Fibroblast of skin of back (primary cell): ENCODE data around the gene NDST1.

Experiments
- DNase-seq: peaks from one replicate; pipeline ENCODE4 v3.0.0-alpha.2; 2013

NDST1 gene

GRCh38 chr5:150571836-150572235 lies 63.9 kb downstream of the NDST1 start:
- no peak for DNase-seq

DNA sequence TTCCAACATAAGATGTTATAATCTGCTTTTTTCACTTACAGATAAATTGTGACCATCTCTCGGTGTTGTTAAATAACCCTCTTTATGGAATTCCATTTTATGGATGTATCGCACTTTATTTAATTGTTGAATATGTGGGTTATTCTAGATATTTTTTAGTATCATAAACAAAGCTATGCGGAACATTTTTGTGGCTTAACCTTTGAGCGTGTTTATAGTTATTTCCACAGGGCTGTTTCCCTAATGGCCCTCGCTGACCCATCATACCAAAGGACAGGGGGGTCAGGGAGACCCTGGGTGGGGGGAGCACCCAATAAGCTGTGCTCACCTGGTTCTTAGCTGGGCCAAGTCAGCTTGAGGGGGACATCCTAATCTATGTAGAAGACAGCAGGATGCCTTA lies 65.3 kb downstream of the NDST1 start:
- DNase-seq = no peak

DNA sequence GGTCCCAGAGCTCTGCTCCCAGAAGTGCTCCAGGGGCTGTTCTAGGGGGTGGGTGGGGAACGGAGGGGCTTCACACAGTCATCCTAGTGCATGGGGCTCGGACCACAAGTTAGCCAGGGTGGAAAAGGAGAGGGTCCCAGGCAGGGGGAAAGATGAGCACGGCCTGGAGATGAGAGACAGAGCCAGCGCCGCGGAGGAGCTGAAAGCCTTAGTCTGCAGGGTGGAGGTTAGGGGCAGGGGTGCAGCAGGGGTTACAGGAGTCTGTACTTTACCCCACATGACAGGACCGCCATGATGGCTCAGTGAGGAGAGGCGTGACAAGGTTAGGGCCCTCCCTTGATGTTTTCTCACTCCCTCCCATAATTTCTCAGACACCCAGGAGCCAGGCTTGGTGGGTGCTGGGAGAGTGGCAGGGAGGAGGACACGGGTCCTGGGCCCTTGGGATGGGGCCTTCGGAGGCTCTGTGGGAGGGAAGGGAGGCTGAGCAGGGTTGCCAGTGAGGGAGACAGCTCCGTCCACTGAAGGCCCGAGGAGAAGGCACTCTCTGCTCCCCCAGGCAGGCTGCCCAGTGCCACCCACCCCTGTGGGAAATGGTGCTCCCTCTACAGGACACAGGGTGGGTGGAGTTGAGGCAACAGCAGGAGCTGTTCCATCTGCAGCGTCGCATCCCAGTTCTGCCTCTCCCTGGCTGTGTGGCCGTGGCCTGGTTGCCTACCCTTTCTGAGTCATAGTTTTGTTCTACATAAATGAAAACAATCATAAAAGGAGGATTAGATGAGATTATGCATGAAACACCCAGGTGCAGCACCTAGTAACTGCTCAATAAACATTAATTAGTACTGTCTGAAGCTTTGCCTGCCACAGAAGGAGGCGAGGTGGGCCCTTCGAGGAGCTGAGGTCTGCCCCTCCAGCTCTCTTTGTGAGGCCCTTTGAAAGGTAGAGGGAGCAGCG lies 66.2 kb downstream of the NDST1 start:
- no peak for DNase-seq

DNA sequence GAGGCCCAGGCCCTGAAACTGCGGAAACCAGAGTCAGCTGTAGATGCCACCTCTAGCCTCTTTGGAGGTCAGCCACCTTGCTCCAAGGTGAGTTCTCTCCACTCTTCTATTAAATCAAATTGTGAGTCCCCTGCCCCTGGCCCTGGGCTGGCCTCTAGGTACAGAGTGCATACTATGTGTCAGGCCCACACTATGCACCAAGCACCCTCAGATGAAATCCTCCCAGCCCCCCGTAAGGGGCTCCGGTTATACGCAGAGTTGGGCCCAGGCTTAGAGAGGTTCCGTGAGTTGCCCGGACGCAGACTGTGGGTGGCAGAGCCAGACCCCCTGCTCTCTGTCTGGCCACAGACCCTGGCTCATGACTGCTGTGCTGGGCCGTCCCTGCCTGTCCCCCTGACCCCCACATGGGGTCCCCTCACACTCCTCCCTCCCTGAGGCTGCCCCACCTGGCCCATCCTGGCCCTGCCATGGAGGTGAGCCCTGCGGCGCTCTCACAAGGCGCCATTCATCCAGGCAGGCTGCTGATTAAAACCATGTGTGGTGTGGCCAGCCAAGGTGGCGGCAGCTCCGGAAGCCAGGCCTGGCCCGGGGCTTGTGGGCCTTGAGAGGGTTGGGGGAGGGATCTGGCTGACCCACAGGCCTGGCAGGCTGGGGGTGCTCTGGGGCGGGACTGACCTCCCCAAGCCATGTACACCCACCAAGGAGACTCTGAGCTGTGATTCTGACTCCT lies 67.1 kb downstream of the NDST1 start:
- no peak for DNase-seq

GRCh38 chr5:150575745-150576448 lies 68.0 kb downstream of the NDST1 start:
- DNase-seq = no peak

DNA sequence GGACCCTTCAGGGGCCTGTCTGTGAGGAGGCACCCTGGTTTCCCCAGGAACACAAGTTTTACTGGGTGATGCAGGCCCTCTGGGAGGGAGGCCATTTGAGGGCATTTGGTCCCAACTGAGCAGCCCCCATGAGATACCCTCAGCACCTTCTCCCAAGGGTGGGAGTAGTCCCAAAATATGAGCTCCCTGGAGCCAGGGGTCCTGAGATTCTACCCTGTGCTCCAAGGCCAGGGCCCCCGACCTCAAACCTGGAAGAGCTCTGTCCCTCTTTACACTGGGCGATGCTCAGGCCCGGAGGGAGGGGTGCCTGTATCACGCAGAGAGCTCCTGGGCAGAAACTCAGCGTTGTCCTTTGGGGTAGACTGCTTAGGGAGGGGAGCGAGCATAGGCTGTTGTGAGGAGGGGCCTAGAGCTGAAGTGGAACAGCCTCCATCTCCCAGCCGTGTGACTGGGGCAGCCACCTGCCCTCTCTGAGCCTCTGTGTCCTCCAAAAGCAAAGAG lies 68.6 kb downstream of the NDST1 start:
- DNase-seq = no peak

- DNase-seq = no peak
These were observed 69.6 kb downstream of the NDST1 start for GRCh38 chr5:150577378-150578139.

- no peak for DNase-seq
These were observed 71.0 kb downstream of the NDST1 start for GRCh38 chr5:150578781-150579461.

DNA sequence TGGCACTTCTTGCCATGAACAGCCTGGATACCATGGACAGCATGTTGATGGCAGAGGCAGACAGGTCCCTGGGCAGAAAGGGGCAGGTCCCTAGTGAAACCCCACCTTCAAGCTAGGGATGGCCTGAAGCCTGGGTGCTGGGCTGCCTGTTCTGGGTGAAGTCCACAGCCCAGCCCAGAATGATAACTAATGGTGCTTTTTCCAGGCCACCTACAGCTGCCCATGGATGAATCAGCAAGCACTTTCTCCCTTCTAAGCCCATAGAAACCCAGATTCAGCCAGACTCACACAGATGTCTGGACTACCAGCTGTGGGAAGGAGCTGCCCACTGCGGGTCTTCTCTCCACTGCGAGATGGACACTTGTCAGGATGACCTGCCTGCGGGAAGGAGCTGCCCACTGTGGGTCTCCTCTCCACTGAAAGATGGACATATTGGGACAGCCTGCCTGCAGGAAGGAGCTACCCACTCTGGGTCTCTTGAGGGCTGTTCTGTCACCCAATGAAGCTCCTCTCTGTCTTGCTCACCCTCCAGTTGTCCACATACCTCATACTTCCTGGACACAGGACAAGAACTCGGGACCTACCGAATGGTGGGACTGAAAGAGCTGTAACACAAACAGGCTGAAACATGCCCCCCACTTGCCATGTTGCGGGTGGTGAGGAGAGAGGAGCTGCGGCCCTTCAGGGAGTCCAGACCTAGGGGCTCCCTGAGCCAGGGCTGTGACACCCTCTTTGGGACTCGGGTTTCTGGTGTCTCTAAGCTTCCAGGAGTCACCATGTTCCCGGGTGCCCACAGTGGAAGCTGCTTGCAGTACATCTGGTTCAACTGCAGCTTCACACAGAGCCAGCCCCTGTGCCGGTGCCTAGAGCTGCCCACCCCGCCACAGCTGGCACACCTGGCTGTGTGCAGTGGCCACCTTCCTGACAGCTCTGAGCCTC lies 71.8 kb downstream of the NDST1 start:
- DNase-seq = no peak

GRCh38 chr5:150580917-150581316 lies 73.0 kb downstream of the NDST1 start:
- DNase-seq = no peak

- peak; percentile 42 for DNase-seq
These were observed 74.5 kb downstream of the NDST1 start for GRCh38 chr5:150582241-150583109.

- DNase-seq = no peak
These were observed 75.8 kb downstream of the NDST1 start for GRCh38 chr5:150583541-150584225.

GRCh38 chr5:150584556-150585335 lies 76.8 kb downstream of the NDST1 start:
- no peak for DNase-seq

DNA sequence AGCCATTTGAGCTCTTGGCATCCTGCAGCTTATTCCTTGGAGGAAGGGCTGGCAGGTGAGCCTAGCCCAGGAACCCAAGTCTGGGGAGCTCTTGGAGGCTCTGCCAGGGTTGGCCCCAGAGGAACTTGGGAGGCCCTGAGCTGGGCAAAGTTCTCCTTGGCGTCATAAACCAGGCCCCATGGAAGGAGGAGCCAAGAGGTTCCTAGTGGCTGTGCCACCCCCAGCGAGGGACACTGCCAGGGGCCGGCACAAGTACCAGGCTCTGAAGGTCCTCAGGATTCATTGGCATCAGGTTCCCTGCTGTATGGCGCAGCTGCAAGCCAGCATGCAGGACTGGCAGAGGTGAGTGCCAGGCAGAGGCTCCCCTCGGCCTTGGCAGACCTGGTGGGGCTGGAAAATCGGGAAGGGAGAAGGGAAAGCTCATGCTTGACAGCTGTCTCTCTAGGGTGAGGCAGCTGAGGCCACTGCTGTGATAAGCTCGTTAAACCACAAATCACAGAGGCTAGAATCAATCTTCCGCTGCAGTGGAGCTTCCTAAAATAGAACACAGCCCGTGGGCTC lies 77.9 kb downstream of the NDST1 start:
- DNase-seq = no peak

- no peak for DNase-seq
These were observed 79.1 kb downstream of the NDST1 start for GRCh38 chr5:150587016-150587415.

DNA sequence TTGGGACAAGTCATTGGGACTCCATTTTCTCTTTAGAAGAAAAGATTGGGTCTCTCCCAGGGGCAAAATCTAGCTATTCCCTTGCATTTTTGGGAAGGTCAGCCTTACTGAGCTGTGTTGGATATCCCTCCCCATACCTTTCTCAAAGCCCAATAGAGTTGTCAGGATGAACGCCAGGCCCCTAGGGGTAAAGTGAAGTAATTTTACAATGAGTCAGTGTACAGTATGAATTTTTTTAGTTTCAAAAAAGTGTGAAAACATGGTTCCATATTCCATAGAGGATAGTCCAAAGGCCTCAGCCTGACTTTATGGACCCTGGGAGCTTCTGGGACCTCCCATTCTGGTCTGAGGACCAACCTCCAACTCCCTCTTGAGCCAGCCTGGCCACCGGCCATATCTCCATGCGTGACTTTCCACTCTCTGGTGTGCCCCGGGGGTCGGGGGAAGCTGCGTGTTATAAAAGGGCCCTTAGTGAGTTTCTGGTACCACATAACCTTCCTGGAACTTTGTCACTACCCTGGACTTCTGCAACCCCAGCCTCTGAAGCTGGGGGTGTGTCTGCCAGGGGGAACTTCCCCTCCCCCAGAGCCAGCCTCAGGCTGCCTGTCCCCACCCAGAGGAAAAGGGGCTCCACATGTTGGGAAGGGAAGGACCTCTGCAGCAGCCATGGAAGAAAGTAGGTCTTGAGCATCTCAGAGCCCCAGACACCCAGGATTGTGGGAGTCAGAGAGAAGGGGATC lies 80.1 kb downstream of the NDST1 start:
- DNase-seq = peak; percentile 62

GRCh38 chr5:150588596-150588890 lies 80.6 kb downstream of the NDST1 start:
- no peak for DNase-seq
